HG02588 (cell line): ENCODE measurements around the gene CHD8.

ENCODE experiments used
- ATAC-seq: cut with Tn5 transposase; IDR thresholded peaks from one replicate; pipeline ENCODE4 v1.9.1; 2021; ENCODE audit warnings: mild to moderate bottlenecking, moderate library complexity; ENCODE audit not compliant: unreplicated experiment

Gene CHD8

DNA sequence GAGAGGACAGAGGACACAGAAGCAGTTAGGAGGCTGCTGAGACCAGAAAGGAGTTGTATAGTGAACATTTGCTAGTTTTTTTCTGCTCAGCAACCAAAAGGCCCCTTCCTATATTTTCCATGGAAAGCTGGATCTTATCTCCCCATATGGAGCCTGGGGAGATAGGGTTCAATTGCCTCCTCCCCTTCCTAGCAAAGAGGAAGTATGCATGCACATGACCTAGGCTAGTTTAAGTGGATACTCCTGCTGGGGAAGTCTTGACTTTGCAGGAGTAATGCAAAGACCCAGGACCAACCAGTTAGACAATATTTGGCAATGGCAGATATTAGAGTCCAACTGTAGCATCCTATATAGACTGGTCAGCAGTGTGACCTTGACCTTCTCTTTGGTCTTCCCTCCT is 15.1 kb downstream of the CHD8 start:
- ATAC-seq: no peak

DNA sequence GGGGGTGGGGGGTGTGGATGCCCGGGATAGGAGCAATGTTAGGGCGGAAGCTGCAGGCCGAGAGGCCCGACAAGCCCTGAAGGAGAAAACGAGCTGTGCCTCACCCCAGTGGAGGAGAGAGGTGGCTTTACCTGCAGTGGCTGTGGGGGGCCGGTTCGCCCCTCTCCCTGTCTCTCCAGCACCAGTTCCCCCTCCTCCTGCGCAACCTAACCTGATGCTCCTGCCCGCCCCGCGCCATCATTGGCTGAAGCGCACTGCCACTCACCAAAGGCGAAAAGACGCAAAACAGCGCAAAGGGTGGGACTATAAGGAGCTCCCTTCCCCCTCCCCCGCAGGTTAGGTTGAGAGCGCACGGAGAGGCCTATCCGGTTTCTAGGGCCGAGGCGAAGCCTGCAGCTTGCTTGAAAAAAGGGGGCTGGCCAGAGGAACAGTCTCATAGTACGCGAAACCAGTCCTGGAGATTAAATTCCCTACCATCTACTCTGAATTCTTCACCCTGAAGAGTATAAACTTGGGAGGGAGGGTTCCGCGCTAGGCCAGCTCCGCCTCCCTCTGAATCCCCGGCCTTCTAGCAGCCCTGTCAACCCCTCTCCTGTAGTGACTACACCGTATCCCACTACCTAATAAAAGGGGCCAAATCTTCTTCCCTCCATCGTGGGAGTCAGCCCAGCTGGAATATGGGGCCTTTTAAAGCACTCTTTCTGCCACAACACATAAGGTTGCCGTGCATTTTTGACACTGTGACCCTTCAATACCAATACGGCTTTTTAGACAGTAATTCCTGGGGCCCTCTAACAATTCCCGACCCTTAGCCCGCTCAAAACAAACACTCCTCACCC is 18.6 kb downstream of the CHD8 start:
- ATAC-seq: peak; percentile 98

DNA sequence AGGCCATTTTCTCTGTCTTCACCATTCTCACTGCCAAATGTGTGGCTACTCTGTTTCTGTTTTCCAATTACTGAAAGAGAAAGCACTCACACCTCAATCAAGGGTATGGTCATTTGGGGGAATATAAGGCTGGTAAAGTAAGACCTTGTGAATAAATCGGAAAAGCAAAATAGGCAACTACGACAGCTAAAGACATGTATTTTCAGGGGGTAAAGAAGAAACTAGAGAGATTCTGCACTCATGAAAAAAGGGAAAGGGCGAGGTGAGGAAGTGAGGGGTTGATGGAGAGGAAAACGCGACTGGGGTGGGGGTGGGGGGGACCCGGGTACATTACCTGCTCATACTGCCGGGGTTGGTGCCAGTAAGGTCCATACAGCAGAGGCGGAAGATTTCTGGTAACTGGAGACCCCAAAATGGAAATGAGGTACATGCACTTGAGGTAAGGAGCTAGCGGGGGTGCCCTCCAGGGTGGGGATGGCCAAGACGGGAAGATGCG is 19.3 kb downstream of the CHD8 start:
- ATAC-seq: peak; percentile 9

DNA sequence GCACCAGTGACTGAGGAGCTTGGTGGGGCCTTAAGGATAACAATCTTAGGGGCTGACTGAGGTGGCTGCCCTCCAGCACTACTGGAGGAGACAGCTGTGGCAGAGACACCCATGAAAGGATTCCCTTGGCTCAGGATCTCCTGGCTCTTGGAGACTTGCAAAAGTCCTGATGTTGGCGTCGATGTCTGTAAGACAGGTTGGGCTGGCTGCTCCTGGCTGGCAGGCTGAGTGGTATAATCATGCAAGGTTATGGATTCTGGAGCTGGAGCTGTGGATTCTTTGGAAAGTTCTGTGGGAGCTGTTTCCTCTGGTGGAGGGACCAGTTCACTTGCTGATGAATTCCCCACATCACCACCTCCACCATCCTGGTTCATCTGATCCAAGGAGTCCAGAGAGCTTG is 24.8 kb downstream of the CHD8 start:
- ATAC-seq: no peak

DNA sequence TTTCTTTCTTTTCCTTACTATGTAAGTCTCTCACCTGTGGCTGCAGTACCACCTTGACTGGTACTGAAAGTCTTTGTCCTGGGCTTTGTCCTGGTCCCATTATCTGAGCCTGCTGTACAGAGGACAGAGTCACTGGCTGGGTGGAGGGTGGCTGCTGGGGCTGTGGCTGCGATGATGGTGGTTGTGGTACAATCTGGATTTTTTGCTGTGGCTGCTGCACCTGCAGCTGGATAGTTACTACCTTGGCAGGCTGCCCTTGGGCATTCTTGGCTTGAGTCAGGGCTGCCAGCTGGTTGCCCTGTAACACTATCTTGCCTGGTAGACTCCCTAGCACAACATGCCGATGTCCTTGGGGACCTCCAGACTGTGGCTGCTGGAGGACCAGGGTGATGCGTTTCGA is 27.0 kb downstream of the CHD8 start:
- ATAC-seq: no peak

DNA sequence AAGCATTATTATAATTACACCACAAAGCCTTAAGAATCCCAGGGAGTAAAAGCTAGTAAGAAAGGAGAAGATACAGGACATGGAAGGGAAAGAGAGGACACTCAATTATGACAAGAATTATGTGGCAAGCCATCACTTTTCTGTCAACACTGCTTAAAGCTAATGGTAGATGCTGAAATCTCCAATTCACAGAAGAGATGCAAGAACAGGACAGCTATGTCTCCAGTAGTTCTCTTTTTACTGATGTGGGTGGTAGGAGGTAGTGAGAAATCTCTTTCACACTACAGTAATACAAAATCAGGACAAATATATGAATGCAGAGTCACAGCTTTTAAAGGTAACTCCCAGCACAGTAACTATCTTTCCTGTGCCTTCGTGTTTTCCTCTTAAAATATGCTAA is 29.2 kb downstream of the CHD8 start:
- no peak for ATAC-seq

DNA sequence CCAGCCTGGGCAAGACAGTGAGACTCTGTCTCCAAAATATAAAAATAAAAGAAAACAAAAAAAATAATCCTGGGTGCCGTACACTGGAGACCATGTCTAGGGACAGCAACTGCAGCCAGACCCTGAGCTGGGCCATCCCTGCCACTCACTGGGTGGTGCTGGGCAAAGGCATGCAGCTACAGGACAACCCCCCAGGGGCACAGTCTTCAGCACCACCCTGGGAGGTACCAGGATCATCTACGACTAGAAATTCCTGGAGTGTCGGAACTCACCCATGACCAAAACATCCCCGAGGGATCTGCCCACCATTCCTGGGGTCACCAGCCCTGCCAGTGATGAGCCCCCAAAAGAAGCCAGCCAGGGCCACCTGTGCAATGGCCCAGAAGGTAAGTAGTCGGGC is 36.4 kb downstream of the CHD8 start:
- ATAC-seq: no peak

DNA sequence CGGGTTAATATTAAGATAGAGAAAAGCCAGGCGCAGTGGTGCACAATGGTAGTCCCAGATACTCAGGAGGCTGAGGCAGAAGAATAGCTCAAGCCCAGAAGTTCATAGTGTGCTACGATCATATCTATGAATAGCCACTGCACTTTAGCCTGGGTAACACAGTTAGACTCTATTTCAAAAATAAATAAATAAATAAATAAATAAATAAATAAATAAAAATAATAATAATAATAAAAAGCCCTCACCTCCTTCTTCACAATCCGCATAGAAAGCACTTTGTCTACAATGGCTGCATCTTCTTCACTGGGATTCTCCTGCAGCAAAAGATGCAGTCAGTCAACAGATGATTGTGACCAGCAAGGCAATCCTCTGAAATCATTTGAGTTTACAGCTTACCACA is 40.6 kb downstream of the CHD8 start:
- ATAC-seq: no peak

DNA sequence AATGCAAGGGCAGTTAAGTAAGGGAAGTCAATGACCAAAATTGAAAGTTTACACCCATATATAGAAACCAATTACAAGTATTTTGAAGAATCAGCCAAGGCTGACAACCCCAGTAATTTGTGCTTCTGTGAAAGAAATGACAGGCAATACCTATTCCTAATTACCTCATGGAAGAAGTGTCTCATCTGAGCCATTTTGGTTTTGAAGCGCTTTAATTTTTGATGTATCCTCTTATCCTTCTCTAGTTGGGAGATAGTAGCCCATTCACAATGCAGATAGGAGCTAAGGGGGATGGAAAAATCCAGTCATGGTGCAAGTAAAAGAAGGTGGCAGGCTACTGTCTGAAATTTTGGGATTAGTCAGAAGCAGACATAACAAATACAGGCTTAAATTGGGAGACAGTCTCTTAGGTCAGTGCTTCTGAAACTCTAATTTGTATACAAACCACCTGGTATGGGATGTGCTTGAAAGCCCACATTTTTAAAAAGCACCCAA is 41.7 kb downstream of the CHD8 start:
- ATAC-seq: no peak

DNA sequence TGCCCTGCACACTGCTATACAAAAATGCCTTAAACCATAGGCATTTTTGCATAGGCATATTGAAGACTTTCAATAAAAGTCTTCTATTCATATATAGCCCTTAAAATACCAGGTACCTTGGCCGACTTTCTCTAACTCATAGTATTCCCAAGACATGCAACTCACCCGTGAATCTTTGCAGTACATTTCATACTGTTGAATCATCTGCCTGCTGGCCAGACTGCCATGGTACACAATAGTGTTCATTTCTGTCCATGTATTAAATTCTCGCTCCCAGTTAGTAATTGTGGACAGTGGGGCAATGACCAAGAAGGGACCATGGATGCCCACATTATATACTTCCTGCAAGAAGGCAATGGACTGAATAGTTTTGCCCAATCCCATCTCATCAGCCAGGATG is 47.8 kb downstream of the CHD8 start:
- ATAC-seq: no peak

DNA sequence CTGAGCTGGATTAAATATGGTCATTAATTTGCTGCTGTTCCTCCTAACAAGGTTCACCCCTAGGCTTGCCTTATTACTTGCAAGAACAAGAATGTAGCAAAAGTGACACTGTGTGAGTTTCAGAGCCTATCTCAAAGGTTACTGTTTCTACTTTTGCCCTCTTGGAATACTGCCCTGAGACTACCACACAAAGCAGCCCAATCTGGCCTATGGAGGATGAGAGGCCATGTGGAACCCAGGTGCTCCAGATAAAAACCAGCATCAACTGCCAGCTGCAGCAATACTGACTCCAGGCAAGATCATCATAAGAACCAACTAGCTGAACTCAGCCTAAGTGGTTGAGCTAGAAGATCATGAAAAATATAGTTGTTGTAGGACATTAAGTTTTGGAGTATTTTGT is 49.7 kb downstream of the CHD8 start:
- ATAC-seq: no peak

DNA sequence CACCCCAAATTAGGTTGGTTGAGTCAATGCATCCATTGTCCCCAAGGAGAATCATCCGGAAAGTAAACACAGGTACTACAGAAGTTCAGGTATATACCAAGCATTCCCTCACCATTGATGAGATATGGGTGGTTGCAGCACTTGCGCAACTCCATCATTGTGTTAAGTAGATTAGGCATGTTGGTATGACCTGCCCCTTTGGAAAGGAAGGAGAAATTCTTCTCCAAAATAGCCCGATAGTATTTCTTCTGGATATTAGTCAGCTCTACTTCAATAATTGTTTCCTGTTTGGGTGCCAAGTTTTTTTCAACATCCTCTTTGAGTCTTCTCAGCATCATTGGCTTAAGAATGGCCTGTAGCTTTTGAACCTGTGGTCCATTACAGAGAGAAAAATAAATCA is 50.8 kb downstream of the CHD8 start:
- no peak for ATAC-seq

DNA sequence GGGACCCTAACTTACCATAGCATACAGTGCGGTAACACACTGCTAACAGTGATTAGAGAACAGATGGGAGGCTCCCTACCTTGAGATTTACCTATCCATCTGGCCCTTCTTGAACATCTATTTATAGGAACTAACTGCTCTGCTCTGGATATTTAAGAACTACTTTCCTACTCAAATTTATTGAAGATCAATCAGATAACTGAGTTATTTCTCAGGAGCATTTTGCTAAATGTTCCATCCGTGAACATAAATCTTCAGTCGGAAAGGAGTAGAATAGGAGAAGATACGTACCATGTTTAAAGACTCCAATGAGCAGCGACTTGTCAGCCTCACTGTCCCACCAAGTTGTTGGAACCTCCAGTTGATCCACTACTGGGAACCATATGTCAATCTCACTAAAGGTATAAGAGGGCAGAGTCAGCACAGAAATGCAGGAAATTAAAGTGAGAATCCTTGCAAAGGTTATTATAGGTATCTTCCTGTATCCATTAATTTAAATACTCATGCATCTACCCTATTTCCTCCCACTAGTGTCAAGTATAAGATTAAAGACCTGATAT is 56.5 kb downstream of the CHD8 start:
- ATAC-seq: no peak

DNA sequence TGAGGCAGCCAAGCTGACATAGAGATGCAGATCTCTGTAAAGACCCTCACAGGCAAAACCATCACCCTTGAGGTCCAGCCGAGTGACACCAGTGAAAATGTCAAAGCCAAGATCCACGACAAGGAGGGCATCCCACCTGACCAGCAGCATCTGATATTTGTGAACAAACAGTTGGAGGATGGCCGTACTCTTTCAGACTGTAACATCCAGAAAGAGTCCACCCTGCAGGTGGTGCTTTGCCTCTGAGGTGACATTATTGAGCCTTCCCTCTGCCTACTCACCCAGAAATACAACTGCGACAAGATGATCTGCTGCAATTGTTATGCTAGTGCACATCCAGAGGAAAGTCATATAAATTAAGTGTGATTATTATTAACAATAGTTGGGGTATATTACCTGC is 57.0 kb downstream of the CHD8 start:
- no peak for ATAC-seq

DNA sequence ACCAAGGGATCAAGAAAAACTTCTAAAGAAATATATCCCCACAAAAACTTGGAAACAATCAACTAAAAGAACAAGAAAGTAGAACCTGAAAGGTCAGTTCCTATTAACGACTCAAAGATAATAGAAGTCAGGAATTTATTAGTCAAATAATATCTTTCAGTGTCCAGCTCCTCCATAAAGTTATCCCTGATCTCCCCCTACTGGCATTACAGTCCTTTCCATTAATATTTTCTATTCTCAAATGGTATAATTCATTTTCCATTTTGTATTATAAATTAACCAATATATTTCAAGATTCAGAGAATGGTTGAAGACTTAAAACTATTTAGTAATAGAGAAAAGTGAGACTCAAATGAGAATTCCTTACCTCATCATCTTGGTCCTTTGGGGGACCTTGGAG is 60.5 kb downstream of the CHD8 start:
- no peak for ATAC-seq

DNA sequence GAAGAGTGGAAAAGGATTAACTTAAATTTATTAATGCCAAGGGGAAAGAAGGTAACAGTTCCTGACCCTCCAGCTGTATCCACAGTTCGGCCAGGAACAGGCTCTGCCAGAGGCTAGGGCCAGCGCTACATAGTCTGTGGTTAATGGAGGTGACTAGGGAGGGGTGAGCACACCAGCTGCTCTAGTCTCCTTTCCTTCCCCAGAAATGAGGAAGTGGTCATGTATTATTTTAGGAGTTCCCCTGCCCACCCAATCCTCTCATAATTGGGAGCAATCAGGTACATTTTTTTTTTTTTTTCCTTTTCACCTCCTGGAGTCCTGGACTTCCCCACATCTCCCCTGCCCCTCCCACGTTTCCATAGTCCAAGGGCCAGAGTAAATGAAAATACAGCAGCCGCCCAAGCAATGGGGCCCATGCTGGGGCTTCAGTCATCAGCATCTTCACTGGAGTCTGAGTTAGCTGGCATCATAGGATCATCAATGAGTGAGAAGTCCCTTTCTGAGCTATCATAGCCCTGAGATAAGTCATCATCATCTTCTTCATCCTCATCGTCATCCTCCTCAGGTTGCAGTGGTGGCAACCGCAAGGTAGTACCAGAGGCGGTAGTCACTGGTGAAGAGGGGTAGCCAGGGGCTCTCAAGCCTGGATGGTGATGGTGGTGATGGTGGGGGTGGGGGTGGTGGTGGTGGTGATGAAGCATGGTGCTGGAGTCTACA is 70.6 kb downstream of the CHD8 start:
- ATAC-seq: no peak

DNA sequence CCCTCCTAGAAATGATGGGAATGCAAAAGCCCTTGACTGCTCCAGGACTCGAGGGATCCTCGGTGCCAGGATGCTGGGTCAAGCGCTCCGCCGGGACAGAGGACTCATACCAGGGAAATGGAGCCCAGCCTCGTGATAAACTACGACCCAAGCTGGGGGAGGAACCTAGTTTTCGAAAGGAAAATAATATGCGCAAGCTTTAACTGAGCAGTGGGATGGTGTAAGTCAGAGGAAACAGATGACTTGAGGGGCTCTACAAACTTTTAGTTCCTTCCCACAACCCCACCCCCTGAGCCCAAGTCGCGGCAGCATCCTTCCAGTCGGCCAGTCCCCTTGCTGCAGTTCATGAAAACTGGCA is 71.5 kb downstream of the CHD8 start:
- no peak for ATAC-seq

DNA sequence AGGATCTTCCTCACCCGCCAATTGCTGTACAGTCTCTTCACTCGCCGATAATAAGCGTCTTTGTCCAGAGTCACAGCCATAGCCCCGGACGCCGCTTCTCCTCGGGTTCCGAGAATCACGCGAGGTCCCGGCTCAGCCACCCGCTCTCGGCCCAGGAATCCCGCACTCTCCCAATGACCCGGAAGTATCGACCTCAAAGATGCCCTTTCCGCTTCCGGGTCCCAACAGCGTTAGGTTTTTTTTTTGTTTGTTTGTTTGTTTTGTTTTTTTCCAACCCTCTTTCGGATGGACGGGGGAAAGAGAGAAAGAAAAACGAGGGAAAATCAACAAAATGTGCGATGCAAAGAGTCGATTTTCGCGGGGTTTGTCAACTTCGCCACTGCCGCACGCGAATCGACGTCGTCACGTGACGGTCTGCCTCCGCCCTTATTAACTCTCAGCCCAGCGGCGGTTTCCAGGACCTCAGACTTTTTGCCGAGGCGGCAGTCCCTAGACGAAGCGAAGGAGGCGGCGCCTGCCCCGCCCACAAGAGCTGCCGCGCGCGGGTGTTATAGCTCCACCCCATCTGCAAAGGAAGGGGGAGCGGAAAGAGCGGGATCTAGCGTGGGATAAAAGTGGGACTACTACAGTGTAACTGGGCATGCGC is 72.0 kb downstream of the CHD8 start, which contains the start of gene SUPT16H:
SUPT16H (minus strand) TSS at position 172 of the 646 bp plus-strand sequence; CDS start at position 80, 92 bp downstream.
- ATAC-seq: peak; percentile 94

DNA sequence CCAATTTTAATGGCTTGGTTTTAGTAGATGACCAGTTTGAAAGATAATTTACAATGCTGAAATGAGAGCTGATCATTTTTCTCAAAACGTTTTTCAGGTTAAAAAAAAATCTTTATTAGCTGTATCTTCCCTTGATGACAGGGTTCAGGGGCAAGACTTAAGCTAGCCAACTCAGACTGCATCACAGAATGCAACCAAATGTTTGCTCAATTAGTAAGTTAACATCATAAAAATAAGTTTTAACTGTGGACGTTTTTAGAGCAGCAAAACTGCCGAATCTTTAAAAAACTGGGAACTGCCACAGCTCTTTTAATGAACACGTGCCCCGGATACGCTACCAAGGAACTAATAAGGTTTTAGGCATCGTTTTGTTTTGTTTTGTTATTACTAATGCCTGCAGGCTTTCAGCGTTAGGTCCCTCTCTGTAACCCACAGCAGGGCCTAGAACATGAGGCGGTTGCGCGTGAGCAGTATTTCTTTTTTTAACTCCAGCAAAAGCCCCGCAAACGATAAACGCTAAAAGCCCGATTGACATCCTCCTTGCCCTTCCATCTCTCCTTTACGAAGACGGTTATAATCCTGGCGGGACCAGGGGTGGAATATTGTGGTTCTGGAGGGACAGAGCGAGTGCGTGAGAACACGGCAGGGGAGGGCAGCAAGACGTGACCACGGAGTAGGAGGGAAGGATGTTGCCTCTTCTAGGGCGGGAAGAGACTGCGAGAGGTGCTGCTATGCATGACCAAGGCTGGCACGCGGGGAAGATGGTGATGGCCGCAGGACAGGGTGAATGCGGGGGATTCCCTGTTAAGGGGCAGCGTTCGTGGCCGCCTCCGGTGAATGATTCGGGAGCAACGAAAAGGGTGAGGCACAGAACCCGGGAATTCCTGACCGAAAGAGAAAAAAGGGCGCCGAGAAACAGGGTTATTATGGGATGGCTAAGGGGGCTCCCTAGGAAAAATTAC is 72.8 kb downstream of the CHD8 start:
- ATAC-seq: no peak

DNA sequence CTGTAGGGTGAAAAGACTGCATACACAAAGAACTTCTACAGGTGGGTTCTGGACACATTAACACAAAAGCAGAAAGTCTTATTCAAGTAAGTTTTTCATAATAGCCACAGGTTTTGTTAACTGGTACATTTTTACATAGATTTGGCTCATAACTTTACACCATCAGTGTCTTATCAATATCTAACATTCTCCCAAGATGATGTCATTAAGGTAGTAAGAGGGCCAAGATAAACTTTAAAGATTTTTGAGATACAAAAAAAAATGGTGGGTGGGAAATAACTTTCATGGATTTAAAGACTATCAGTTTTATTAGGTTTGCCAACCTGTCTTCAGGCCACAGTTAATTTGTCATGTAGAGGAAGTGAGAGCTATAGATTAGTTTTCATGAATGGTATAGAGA is 73.8 kb downstream of the CHD8 start:
- ATAC-seq: no peak
